GM23248 (cell line): Measurements from ENCODE around the gene CEACAM21. TPM values are rescaled to one million over a fixed set of nuclear protein-coding genes. Genes with fewer than 3 reads are reported as not detected.

Experiments used
- DNase-seq: peaks from one replicate; pipeline ENCODE4 v3.0.0-alpha.2; 2015
- H2AFZ ChIP-seq: fragments of 200-600 bp; sonication (generic); 2 replicates; pipeline ENCODE4 v1.6.1; 2016; ENCODE audit warnings: antibody characterized with exemption
- H3F3A ChIP-seq: fragments of 200-600 bp; sonication (generic); 2 replicates; pipeline ENCODE4 v1.6.1; 2016; ENCODE audit warnings: mild to moderate bottlenecking, antibody characterized with exemption, mixed run types; ENCODE audit not compliant: insufficient read depth
- H3K27ac ChIP-seq: fragments of 200-600 bp; sonication (generic); 2 replicates; pipeline ENCODE4 v1.5.1; 2016; ENCODE audit warnings: mild to moderate bottlenecking
- H3K27me3 ChIP-seq: fragments of 200-600 bp; sonication (generic); replicated peaks from 2 replicates; pipeline ENCODE4 v1.6.1; 2016; ENCODE audit warnings: mild to moderate bottlenecking; ENCODE audit not compliant: insufficient read depth
- H3K36me3 ChIP-seq: fragments of 200-600 bp; sonication (generic); 2 replicates; pipeline ENCODE4 v1.6.1; 2016; ENCODE audit warnings: low read depth, mild to moderate bottlenecking
- H3K4me1 ChIP-seq: fragments of 200-600 bp; sonication (generic); 2 replicates; pipeline ENCODE4 v1.6.1; 2016; ENCODE audit warnings: mild to moderate bottlenecking; ENCODE audit not compliant: insufficient read depth
- H3K4me2 ChIP-seq: fragments of 200-600 bp; sonication (generic); one replicate; pipeline ENCODE4 v1.6.1; 2016; ENCODE audit warnings: mild to moderate bottlenecking; ENCODE audit not compliant: unreplicated experiment
- H3K4me3 ChIP-seq: fragments of 200-600 bp; sonication (generic); 2 replicates; pipeline ENCODE4 v1.5.1; 2016; ENCODE audit warnings: mild to moderate bottlenecking
- H3K79me2 ChIP-seq: fragments of 200-600 bp; sonication (generic); 2 replicates; pipeline ENCODE4 v1.6.1; 2016; ENCODE audit warnings: mild to moderate bottlenecking; ENCODE audit not compliant: insufficient read depth
- H3K9ac ChIP-seq: fragments of 200-600 bp; sonication (generic); 2 replicates; pipeline ENCODE4 v1.6.1; 2016; ENCODE audit warnings: mild to moderate bottlenecking
- H3K9me2 ChIP-seq: fragments of 200-600 bp; sonication (generic); 2 replicates; pipeline ENCODE4 v1.6.1; 2016; ENCODE audit warnings: mixed run types, mild to moderate bottlenecking, moderate library complexity; ENCODE audit not compliant: insufficient read depth
- H3K9me3 ChIP-seq: fragments of 200-600 bp; sonication (generic); one replicate; pipeline ENCODE4 v1.6.1; 2017; ENCODE audit warnings: low read depth
- H4K20me1 ChIP-seq: fragments of 200-600 bp; sonication (generic); 2 replicates; pipeline ENCODE4 v1.6.0; 2016; ENCODE audit not compliant: insufficient read depth
- EZH2 ChIP-seq: fragments of 200-600 bp; sonication (generic); IDR thresholded peaks from 2 replicates; pipeline ENCODE4 v1.6.1; 2018; ENCODE audit warnings: antibody characterized with exemption, mild to moderate bottlenecking; ENCODE audit not compliant: insufficient read depth, poor library complexity, severe bottlenecking
- EZH2phosphoT487 ChIP-seq: fragments of 200-600 bp; sonication (generic); IDR thresholded peaks from 2 replicates; pipeline ENCODE4 v1.6.1; 2018; ENCODE audit warnings: antibody characterized with exemption, moderate library complexity, mild to moderate bottlenecking, low read depth; ENCODE audit not compliant: insufficient read depth
- WGBS, 2 experiments: methylation state at CpG; one replicate each; pipeline ENCODE4 v1.1.6; 2015 to 2017; ENCODE audit warnings: low lambda C conversion rate in 2 of 2, low coverage in 1 of 2; ENCODE audit errors: missing lambda C conversion rate in 2 of 2; 5-methylcytosine and 5-hydroxymethylcytosine counted together
- in situ Hi-C: fragments of 300-500 bp; cut with MboI; formaldehyde crosslinking; loops from 2 replicates; pipeline ENCODE4 v1.15.0; 2020
- polyA plus RNA-seq: library from polyadenylated mRNA; unstranded; fragments of >200 nt; fragmentation: Nextera tagmentation; extraction: Ambion mirVana; gene quantifications from 2 replicates; pipeline ENCODE4 v1.2.1, GENCODE V29; 2016
- total RNA-seq: library from RNA; depleted of rRNA; stranded (reverse); fragments of >200 nt; shearing (Covaris generic); gene quantifications from 2 replicates; pipeline ENCODE4 v1.2.3, GENCODE V29; 2014

The CEACAM21 gene
- total and polyA plus RNA-seq, 2 experiments from 2014 or later = not detected

- H2AFZ ChIP-seq = no peak overlapping the region
- 27 to 38% methylated on average over 9 of the region's 9 CpGs for WGBS, 2 experiments
- no peaks in the 10 kb centered on the region for H3K79me2 ChIP-seq
- H3K4me2 ChIP-seq = no peak overlapping the region
- H3F3A ChIP-seq = no peaks in the 10 kb centered on the region
- TF ChIP-seq EZH2phosphoT487 = no peak
- H3K9me2 ChIP-seq = no peaks in the 10 kb centered on the region
- H4K20me1 ChIP-seq = no peaks in the 10 kb centered on the region
- no peak for DNase-seq
- no peak overlapping the region for H3K9ac ChIP-seq
- no peaks in the 10 kb centered on the region for H3K4me1 ChIP-seq
- no peaks in the 10 kb centered on the region for H3K9me3 ChIP-seq
- in situ Hi-C loops = no loop called here
- H3K4me3 ChIP-seq = no peak overlapping the region
- H3K27me3 ChIP-seq = no peaks in the 10 kb centered on the region
- no peak overlapping the region for H3K27ac ChIP-seq
- no peaks in the 10 kb centered on the region for H3K36me3 ChIP-seq
Observed at GRCh38 chr19:41617941-41618730, 42.2 kb downstream of the CEACAM21 start.

DNA sequence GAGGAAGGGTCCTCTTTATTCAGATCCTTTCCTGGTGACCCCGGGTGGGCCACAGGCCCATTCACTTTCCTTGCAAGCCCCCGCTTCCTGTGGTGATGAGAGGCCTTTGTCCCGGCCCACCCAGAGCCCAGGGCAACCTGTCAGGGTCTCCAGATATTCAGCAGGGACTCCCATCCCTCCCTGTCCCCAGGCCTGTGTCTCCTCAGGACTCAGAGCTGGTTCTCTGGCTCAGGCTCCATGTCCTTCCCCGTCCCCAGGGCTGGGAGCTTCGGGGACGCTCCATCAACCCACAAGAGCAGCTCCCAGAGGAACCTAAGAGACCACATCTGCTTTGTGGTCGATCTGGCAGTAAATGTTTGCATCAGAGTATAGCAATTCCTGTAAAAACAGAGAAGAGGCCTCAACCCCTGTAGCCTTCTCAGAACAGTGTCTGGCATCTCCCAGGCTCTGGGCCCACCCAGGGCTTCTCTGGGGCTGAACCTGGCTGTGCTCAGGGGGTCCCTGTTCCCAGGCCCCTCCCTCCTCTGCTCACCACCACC, 43.1 kb downstream of the CEACAM21 start:
- H3K9ac ChIP-seq = no peak overlapping the region
- H2AFZ ChIP-seq = no peak overlapping the region
- no peaks in the 10 kb centered on the region for H3K4me1 ChIP-seq
- H3K36me3 ChIP-seq = no peaks in the 10 kb centered on the region
- H4K20me1 ChIP-seq = no peaks in the 10 kb centered on the region
- H3K27me3 ChIP-seq = no peaks in the 10 kb centered on the region
- WGBS, 2 experiments = 0 to 2% methylated on average over 7 of the region's 7 CpGs
- no peak overlapping the region for H3K27ac ChIP-seq
- in situ Hi-C loops = no loop called here
- H3K9me2 ChIP-seq = no peaks in the 10 kb centered on the region
- no peaks in the 10 kb centered on the region for H3F3A ChIP-seq
- TF ChIP-seq EZH2 = no peak
- TF ChIP-seq EZH2phosphoT487 = no peak
- no peaks in the 10 kb centered on the region for H3K9me3 ChIP-seq
- DNase-seq = no peak
- H3K79me2 ChIP-seq = no peaks in the 10 kb centered on the region
- H3K4me2 ChIP-seq = no peak overlapping the region
- H3K4me3 ChIP-seq = no peak overlapping the region

DNA sequence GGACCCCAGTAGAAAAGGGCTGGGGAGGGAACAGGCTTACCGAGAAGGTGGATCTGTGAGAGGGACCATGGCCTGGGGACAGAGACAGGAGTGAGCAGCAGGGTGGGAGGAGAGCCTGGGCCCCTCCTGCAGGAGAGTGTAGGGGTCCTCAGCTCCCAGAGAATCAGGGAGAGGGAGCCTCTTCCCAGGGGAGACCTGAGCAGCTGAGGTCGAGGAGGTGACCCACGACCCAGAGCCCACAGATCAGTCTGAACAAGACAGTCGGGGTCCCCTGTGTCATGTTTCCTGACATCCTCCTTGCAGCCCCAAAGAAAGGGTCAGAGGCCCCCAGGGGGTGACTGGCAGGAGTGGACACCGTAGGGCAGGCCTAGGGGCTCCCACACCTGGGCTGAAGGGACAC, 44.2 kb downstream of the CEACAM21 start:
- H3K9me3 ChIP-seq = no peaks in the 10 kb centered on the region
- no peak for TF ChIP-seq EZH2
- no peak for TF ChIP-seq EZH2phosphoT487
- in situ Hi-C loops = no loop called here

DNA sequence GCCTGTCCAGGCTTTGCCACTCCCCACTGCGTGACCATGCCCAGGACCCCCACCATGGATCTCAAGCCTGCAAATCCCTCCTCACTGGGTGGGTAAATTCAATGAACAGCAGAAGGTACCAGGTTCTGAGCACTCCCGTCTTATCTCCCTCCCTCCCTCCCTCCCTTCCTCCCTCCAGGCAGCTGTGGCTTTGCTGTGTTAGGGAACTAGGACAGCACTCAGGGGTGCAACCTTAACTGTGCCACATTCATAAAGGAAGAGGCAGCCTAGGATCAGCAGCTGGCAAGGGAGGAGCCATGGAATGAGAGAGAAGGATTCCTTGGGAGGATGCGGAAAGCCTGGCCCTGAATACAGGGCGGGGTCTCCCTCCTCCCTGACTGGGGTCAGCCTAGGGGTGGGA, 45.3 kb downstream of the CEACAM21 start:
- in situ Hi-C loops = no loop called here
- H3K9ac ChIP-seq = no peak overlapping the region

More for the DNA sequence above, 44.2 kb downstream of the CEACAM21 start:
- Histone ChIP-seq H3K4me1 (no peaks in the 10 kb centered on the region), H3K27ac (no peak overlapping the region), H3F3A (no peaks in the 10 kb centered on the region), H3K9ac (no peak overlapping the region), H3K36me3 (no peaks in the 10 kb centered on the region), H3K4me3 (no peak overlapping the region), H2AFZ (no peak overlapping the region), H3K4me2 (no peak overlapping the region), H3K79me2 (no peaks in the 10 kb centered on the region), H4K20me1 (no peaks in the 10 kb centered on the region), H3K27me3 (peaks cover under 1% of the 10 kb centered on the region; the same call in 1 of the 2 replicates), H3K9me2 (no peaks in the 10 kb centered on the region)
- 24 to 26% methylated on average over 5 of the region's 5 CpGs for WGBS, 2 experiments
- no peak for DNase-seq

More for the DNA sequence above, 45.3 kb downstream of the CEACAM21 start:
- TF ChIP-seq EZH2phosphoT487 (no peak), EZH2 (no peak)
- Histone ChIP-seq H3K9me2 (no peaks in the 10 kb centered on the region), H4K20me1 (no peaks in the 10 kb centered on the region), H3K27ac (no peak overlapping the region), H2AFZ (no peak overlapping the region), H3K9me3 (no peaks in the 10 kb centered on the region), H3K4me2 (no peak overlapping the region), H3F3A (no peaks in the 10 kb centered on the region), H3K36me3 (no peaks in the 10 kb centered on the region), H3K79me2 (no peaks in the 10 kb centered on the region), H3K4me1 (no peaks in the 10 kb centered on the region), H3K27me3 (peaks cover 7% of the 10 kb centered on the region), H3K4me3 (no peak overlapping the region)
- WGBS, 2 experiments = 0 to 27% methylated on average over 1 to 4 of the region's 4 CpGs
- no peak for DNase-seq
